Measurements from ENCODE around the gene CFAP20DC. TPM values are rescaled to one million over a fixed set of nuclear protein-coding genes. Genes with fewer than 3 reads are reported as not detected.
"Not testable (repeated sequence)": the region's sequence is repeated elsewhere in the genome, so short reads cannot be mapped to it uniquely, and the experiment has no call there.

CFAP20DC gene
- total RNA-seq, 1 donor from 2014 or later, result 0.57 TPM

DNA sequence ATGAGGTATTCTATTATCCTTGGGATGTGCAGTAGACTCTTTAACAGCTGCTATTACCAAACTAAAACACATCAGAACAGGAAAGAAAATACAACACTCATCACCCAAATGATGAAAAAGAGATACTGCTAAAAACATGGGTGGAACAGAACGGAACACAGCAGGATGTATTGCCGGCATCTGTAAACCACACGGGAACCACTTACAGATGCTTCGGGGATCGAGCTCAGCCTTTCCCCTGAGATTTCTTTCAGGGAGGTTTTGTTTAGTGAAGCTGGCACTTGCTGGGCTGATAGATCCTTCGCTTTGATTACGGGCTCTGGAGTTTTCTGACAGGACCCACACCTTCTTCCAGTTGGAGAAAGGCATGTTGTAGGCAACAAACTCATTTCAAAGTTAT lies 201.0 kb downstream of the CFAP20DC start:
- Histone ChIP-seq H3K27me3 (ENCODE audit: insufficient read depth, low read length) (no peaks in the 10 kb centered on the region), H3K4me2 (ENCODE audit: low read length) (no peak overlapping the region), H2AFZ (ENCODE audit: low read depth, low read length) (no peak overlapping the region), H3K4me3 (ENCODE audit: insufficient read depth, low read depth, low read length) (no peak overlapping the region), H3K36me3 (ENCODE audit: insufficient read depth, low read length) (no peaks in the 10 kb centered on the region), H3K4me1 (ENCODE audit: insufficient read depth, low read length) (no peaks in the 10 kb centered on the region), H4K20me1 (ENCODE audit: insufficient read depth, low read length) (no peaks in the 10 kb centered on the region), H3K27ac (ENCODE audit: low read depth, low read length) (no peak overlapping the region), H3K9ac (ENCODE audit: low read length) (no peak overlapping the region), H3K79me2 (ENCODE audit: insufficient read depth, low read length) (no peaks in the 10 kb centered on the region), H3K9me3 (ENCODE audit: insufficient read depth, low read depth, low read length) (no peaks in the 10 kb centered on the region)
- DNase-seq (ENCODE audit: low read depth) (no peak), FAIRE-seq (no peak)
- no peak for TF ChIP-seq EZH2 (IDR thresholded peaks at IDR 0.05; ENCODE audit: insufficient read depth, low read length)
- TF ChIP-seq, protein P1, sequence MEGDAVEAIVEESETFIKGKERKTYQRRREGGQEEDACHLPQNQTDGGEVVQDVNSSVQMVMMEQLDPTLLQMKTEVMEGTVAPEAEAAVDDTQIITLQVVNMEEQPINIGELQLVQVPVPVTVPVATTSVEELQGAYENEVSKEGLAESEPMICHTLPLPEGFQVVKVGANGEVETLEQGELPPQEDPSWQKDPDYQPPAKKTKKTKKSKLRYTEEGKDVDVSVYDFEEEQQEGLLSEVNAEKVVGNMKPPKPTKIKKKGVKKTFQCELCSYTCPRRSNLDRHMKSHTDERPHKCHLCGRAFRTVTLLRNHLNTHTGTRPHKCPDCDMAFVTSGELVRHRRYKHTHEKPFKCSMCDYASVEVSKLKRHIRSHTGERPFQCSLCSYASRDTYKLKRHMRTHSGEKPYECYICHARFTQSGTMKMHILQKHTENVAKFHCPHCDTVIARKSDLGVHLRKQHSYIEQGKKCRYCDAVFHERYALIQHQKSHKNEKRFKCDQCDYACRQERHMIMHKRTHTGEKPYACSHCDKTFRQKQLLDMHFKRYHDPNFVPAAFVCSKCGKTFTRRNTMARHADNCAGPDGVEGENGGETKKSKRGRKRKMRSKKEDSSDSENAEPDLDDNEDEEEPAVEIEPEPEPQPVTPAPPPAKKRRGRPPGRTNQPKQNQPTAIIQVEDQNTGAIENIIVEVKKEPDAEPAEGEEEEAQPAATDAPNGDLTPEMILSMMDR (IDR thresholded peaks at IDR 0.05; ENCODE audit: insufficient read depth, low read depth, low read length), result no peak
- Mint-ChIP-seq H3K27ac (ENCODE audit: unreplicated experiment) (no peak overlapping the region), H3K27me3 (ENCODE audit: low read depth, unreplicated experiment) (no peaks in the 10 kb centered on the region), H3K4me3 (ENCODE audit: unreplicated experiment) (no peak overlapping the region), H3K4me1 (ENCODE audit: low read depth, unreplicated experiment) (no peaks in the 10 kb centered on the region), H3K36me3 (ENCODE audit: low read depth, unreplicated experiment) (no peaks in the 10 kb centered on the region), H3K9me3 (ENCODE audit: unreplicated experiment) (no peaks in the 10 kb centered on the region)

DNA sequence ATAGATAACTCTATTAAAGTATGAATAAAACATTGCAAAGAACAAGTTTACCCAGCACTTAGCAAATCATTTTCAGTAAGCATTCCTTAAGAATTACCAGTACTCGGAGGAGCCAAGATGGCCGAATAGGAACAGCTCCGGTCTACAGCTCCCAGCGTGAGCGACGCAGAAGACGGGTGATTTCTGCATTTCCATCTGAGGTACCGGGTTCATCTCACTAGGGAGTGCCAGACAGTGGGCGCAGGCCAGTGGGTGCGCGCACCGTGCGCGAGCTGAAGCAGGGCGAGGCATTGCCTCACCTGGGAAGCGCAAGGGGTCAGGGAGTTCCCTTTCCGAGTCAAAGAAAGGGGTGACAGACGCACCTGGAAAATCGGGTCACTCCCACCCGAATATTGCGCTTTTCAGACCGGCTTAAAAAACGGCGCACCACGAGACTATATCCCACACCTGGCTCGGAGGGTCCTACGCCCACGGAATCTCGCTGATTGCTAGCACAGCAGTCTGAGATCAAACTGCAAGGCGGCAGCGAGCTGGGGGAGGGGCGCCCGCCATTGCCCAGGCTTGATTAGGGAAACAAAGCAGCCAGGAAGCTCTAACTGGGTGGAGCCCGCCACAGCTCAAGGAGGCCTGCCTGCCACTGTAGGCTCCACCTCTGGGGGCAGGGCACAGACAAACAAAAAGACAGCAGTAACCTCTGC lies 207.6 kb downstream of the CFAP20DC start:
- H3K79me2 ChIP-seq (ENCODE audit: insufficient read depth, low read length); H3K27me3 Mint-ChIP-seq (ENCODE audit: low read depth, unreplicated experiment); H3K27me3 ChIP-seq (ENCODE audit: insufficient read depth, low read length); H3K4me1 Mint-ChIP-seq (ENCODE audit: low read depth, unreplicated experiment); H3K36me3 ChIP-seq (ENCODE audit: insufficient read depth, low read length); H3K4me1 ChIP-seq (ENCODE audit: insufficient read depth, low read length); H3K27ac Mint-ChIP-seq (ENCODE audit: unreplicated experiment); H3K9me3 ChIP-seq (ENCODE audit: insufficient read depth, low read depth, low read length); H3K27ac ChIP-seq (ENCODE audit: low read depth, low read length); FAIRE-seq; H3K4me3 Mint-ChIP-seq (ENCODE audit: unreplicated experiment); H3K4me2 ChIP-seq (ENCODE audit: low read length); DNase-seq (ENCODE audit: low read depth); H3K4me3 ChIP-seq (ENCODE audit: insufficient read depth, low read depth, low read length); H4K20me1 ChIP-seq (ENCODE audit: insufficient read depth, low read length); H3K36me3 Mint-ChIP-seq (ENCODE audit: low read depth, unreplicated experiment); H3K9me3 Mint-ChIP-seq (ENCODE audit: unreplicated experiment); H2AFZ ChIP-seq (ENCODE audit: low read depth, low read length); H3K9ac ChIP-seq (ENCODE audit: low read length): not testable (repeated sequence)

DNA sequence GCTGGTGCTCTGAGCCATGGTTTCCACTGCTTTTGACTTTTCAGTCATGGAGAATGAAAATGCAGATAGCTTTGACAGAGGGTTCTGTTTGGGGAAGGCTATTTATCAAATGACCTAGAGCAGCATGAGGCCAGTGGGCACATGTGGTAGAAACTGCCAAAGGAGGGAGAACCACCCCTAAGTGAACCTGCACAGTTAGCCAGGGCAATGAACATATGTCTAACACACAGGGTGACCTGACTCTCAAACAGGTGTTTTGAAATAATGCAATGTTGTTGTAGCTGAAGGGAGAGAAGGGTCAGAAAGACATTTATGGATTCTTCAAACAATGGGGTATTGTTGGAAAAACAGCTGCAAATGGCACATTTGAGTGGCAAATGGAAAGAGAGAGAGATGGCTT lies 208.9 kb downstream of the CFAP20DC start:
- H3K36me3 Mint-ChIP-seq (ENCODE audit: low read depth, unreplicated experiment), result no peaks in the 10 kb centered on the region
- H3K9me3 Mint-ChIP-seq (ENCODE audit: unreplicated experiment), result no peaks in the 10 kb centered on the region
- Histone ChIP-seq H3K4me3 (ENCODE audit: insufficient read depth, low read depth, low read length) (no peak overlapping the region), H3K36me3 (ENCODE audit: insufficient read depth, low read length) (no peaks in the 10 kb centered on the region), H3K27ac (ENCODE audit: low read depth, low read length) (no peak overlapping the region), H3K27me3 (ENCODE audit: insufficient read depth, low read length) (no peaks in the 10 kb centered on the region), H3K9me3 (ENCODE audit: insufficient read depth, low read depth, low read length) (no peaks in the 10 kb centered on the region), H3K9ac (ENCODE audit: low read length) (no peak overlapping the region), H2AFZ (ENCODE audit: low read depth, low read length) (no peak overlapping the region), H3K4me1 (ENCODE audit: insufficient read depth, low read length) (no peaks in the 10 kb centered on the region), H4K20me1 (ENCODE audit: insufficient read depth, low read length) (no peaks in the 10 kb centered on the region), H3K79me2 (ENCODE audit: insufficient read depth, low read length) (no peaks in the 10 kb centered on the region), H3K4me2 (ENCODE audit: low read length) (no peak overlapping the region)
- TF ChIP-seq, protein P1 (IDR thresholded peaks at IDR 0.05; ENCODE audit: insufficient read depth, low read depth, low read length), result no peak
- TF ChIP-seq EZH2 (IDR thresholded peaks at IDR 0.05; ENCODE audit: insufficient read depth, low read length), result no peak
- FAIRE-seq, result no peak
- H3K4me1 Mint-ChIP-seq (ENCODE audit: low read depth, unreplicated experiment), result peaks cover 2% of the 10 kb centered on the region
- no peak for DNase-seq (ENCODE audit: low read depth)
- H3K4me3 Mint-ChIP-seq (ENCODE audit: unreplicated experiment), result no peak overlapping the region
- H3K27me3 Mint-ChIP-seq (ENCODE audit: low read depth, unreplicated experiment), result no peaks in the 10 kb centered on the region
- H3K27ac Mint-ChIP-seq (ENCODE audit: unreplicated experiment), result no peak overlapping the region
